ENCODE data around the gene C6orf47.

C6orf47 gene

GRCh38 chr6:31687860-31688693 is 27.5 kb upstream of the C6orf47 start:
- DNase-seq (ENCODE audit: low read depth, low spot score), result no peak

GRCh38 chr6:31687321-31687720 is 26.7 kb upstream of the C6orf47 start:
- DNase-seq (ENCODE audit: low read depth, low spot score), result no peak

- no peak for DNase-seq (ENCODE audit: low read depth, low spot score)
Observed at GRCh38 chr6:31686483-31686882, 25.9 kb upstream of the C6orf47 start.

- DNase-seq (ENCODE audit: low read depth, low spot score), result no peak
Observed at GRCh38 chr6:31683591-31683990, 23.0 kb upstream of the C6orf47 start.

- DNase-seq (ENCODE audit: low read depth, low spot score), result peak; percentile 59
Observed at GRCh38 chr6:31681135-31681671, 20.6 kb upstream of the C6orf47 start.

- DNase-seq (ENCODE audit: low read depth, low spot score), result peak; percentile 93
Observed at GRCh38 chr6:31680226-31681134, 19.9 kb upstream of the C6orf47 start, which contains the start of gene LY6G5C. LY6G5C (minus strand) TSS chr6:31681067; CDS start chr6:31680373, 694 bp downstream.

- no peak for DNase-seq (ENCODE audit: low read depth, low spot score)
Observed at GRCh38 chr6:31677955-31678354, 17.4 kb upstream of the C6orf47 start.

- no peak for DNase-seq (ENCODE audit: low read depth, low spot score)
Observed at GRCh38 chr6:31676904-31677303, 16.3 kb upstream of the C6orf47 start.

GRCh38 chr6:31676322-31676903 is 15.8 kb upstream of the C6orf47 start:
- no peak for DNase-seq (ENCODE audit: low read depth, low spot score)

GRCh38 chr6:31669676-31670075 is 9.1 kb upstream of the C6orf47 start, which contains the start of gene LY6G5B:
LY6G5B (plus strand) TSS chr6:31669976; CDS start chr6:31670951, 975 bp downstream.
- DNase-seq (ENCODE audit: low read depth, low spot score), result no peak

- no peak for DNase-seq (ENCODE audit: low read depth, low spot score)
Observed at GRCh38 chr6:31666337-31666965, 5.9 kb upstream of the C6orf47 start.

GRCh38 chr6:31665501-31666336 is 5.1 kb upstream of the C6orf47 start, which contains the start of gene CSNK2B:
CSNK2B (plus strand) TSS chr6:31666080; CDS start chr6:31666832, 752 bp downstream.
- peak; percentile 99 for DNase-seq (ENCODE audit: low read depth, low spot score)

- peak; percentile 93 for DNase-seq (ENCODE audit: low read depth, low spot score)
Observed at GRCh38 chr6:31664790-31665500, 4.4 kb upstream of the C6orf47 start, which contains the start of gene GPANK1. GPANK1 (minus strand) TSS chr6:31664997; CDS start chr6:31664478, 519 bp downstream.

- DNase-seq (ENCODE audit: low read depth, low spot score), result peak; percentile 71
Observed at GRCh38 chr6:31663961-31664789, 3.6 kb upstream of the C6orf47 start.

GRCh38 chr6:31663126-31663960 is 2.8 kb upstream of the C6orf47 start:
- DNase-seq (ENCODE audit: low read depth, low spot score), result no peak

GRCh38 chr6:31662124-31662723 is 1.6 kb upstream of the C6orf47 start:
- no peak for DNase-seq (ENCODE audit: low read depth, low spot score)
